ENCODE measurements around the gene UVRAG. TPM values are rescaled to one million over a fixed set of nuclear protein-coding genes. Genes with fewer than 3 reads are reported as not detected.
"Not testable (repeated sequence)": the region's sequence is repeated elsewhere in the genome, so short reads cannot be mapped to it uniquely, and the experiment has no call there.

UVRAG gene
- total RNA-seq, 1 donor: 16.2 TPM

GRCh38 chr11:75946531-75947530 is 131.8 kb downstream of the UVRAG start:
- peak in 2 of 3 donors; percentile 25 to 62 for DNase-seq (ENCODE audit: low read depth in 2 of 3, low spot score in 2 of 3)

- peak in 1 of 3 donors; percentile 19 for DNase-seq (ENCODE audit: low read depth in 2 of 3, low spot score in 2 of 3)
These were observed 134.1 kb downstream of the UVRAG start for GRCh38 chr11:75949023-75949672.

DNA sequence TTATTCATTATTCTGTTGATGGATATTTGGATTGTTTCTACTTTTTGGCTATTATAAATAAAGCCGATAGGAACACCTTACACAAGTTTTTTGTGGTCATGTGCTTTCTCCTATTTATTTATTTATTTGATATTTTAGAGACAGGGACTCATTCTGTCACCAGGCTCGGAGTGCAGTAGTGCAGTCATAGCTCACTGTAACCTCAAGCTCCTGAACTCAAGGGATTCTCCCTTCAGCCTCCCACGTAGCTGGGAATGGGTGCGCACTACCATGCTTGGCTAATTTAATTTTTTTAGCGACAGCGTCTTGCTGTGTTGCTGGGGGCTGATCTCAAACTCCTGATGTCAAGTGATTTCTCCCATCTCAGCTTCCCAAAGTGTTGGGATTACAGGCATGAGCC is 135.1 kb downstream of the UVRAG start:
- no peak for DNase-seq (ENCODE audit: low read depth in 2 of 3, low spot score in 2 of 3)

- no peak for DNase-seq (ENCODE audit: low read depth in 2 of 3, low spot score in 2 of 3)
These were observed 139.0 kb downstream of the UVRAG start for GRCh38 chr11:75954039-75954438.

- DNase-seq (ENCODE audit: low read depth in 2 of 3, low spot score in 2 of 3): no peak
These were observed 140.4 kb downstream of the UVRAG start for GRCh38 chr11:75955443-75955842.

- no peak for DNase-seq (ENCODE audit: low read depth in 2 of 3, low spot score in 2 of 3)
These were observed 144.5 kb downstream of the UVRAG start for GRCh38 chr11:75959540-75959939.

DNA sequence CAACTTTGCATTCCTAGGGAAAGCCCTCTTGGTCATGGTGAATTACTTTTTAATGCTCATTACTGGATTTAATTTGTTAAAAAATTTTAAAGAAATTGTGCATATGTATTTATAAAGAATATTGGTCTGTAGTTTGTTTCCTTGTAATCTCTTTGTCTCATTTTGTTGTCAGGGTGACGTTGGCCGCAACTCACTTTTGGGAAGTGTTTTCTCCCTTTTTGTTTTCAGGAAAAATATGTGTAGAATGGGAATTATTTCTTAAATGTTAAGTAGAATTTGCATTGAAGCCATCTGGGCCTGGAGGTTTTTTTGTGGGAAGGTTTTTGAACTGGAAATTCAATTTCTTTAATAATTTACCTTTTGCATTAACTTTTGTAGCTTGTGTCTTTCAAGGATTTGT is 149.1 kb downstream of the UVRAG start:
- DNase-seq (ENCODE audit: low read depth in 2 of 3, low spot score in 2 of 3): no peak

- no peak for DNase-seq (ENCODE audit: low read depth in 2 of 3, low spot score in 2 of 3)
These were observed 151.7 kb downstream of the UVRAG start for GRCh38 chr11:75966537-75967287.

- no peak for DNase-seq (ENCODE audit: low read depth in 2 of 3, low spot score in 2 of 3)
These were observed 153.1 kb downstream of the UVRAG start for GRCh38 chr11:75968021-75968625.

GRCh38 chr11:75969626-75970308 is 154.8 kb downstream of the UVRAG start:
- DNase-seq (ENCODE audit: low read depth in 2 of 3, low spot score in 2 of 3): no peak

- DNase-seq (ENCODE audit: low read depth in 2 of 3, low spot score in 2 of 3): not testable (repeated sequence)
These were observed 158.7 kb downstream of the UVRAG start for GRCh38 chr11:75973710-75974109.

- not testable (repeated sequence) for DNase-seq (ENCODE audit: low read depth in 2 of 3, low spot score in 2 of 3)
These were observed 164.1 kb downstream of the UVRAG start for GRCh38 chr11:75979075-75979474.

GRCh38 chr11:75979479-75980027 is 164.5 kb downstream of the UVRAG start:
- not testable (repeated sequence) for DNase-seq (ENCODE audit: low read depth in 2 of 3, low spot score in 2 of 3)

GRCh38 chr11:75980031-75980430 is 165.0 kb downstream of the UVRAG start:
- no peak for DNase-seq (ENCODE audit: low read depth in 2 of 3, low spot score in 2 of 3)

GRCh38 chr11:75981546-75981945 is 166.5 kb downstream of the UVRAG start:
- DNase-seq (ENCODE audit: low read depth in 2 of 3, low spot score in 2 of 3): no peak

DNA sequence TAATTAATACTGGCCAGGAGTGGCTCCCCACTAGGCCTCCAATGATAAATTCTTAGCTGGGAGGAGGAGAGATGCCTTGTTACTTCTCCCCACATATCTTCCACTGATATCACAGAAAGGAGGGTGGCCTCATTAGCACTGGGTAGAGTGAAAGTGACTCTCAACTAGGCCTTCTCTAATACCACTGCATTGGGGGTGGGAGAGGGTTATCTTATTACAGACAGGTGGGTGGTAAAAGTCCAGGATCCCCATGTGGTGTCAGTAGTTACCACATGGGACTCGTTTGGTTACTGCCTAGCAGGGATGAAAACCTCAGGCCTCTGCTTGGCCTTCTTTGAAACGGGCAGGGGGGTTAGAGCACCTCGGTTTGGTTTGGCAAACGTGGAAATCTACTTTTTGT is 167.3 kb downstream of the UVRAG start:
- no peak for DNase-seq (ENCODE audit: low read depth in 2 of 3, low spot score in 2 of 3)

- DNase-seq (ENCODE audit: low read depth in 2 of 3, low spot score in 2 of 3): no peak
These were observed 172.0 kb downstream of the UVRAG start for GRCh38 chr11:75986966-75987365.

DNA sequence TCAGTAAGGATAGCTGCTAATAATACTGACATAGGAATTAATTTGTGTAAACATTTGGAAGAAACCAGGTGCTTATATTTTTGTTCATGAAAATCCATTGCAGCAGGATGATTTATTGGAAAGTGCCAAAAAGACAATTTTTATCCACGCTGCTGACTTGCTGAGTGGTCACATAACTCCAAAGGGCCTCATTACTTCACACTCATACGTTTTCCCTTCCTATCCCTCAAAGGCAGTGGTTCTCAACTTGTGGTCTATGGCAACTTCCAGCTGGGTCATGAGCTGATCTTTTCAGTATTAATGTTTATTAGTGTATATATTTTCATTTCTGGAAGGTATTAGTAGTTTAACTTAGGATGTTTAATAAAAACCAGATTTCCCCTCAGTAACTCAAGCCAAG is 178.1 kb downstream of the UVRAG start:
- no peak for DNase-seq (ENCODE audit: low read depth in 2 of 3, low spot score in 2 of 3)

- DNase-seq (ENCODE audit: low read depth in 2 of 3, low spot score in 2 of 3): no peak
These were observed 179.6 kb downstream of the UVRAG start for GRCh38 chr11:75994616-75995015.

Data from hematopoietic multipotent progenitor cell (in vitro differentiated cells).